Stimulated activated CD8-positive, alpha-beta memory T cell treated with anti-CD3 and anti-CD28 coated beads, Interleukin-4, amount 100 ng/mL, for 1 hour (primary cell): Measurements from ENCODE around the gene GABBR2.

ENCODE experiments used
- DNase-seq, 2 donors: peaks; one replicate each; pipeline ENCODE4 v3.0.0-alpha.2; 2020; ENCODE audit warnings: low read depth in 2 of 2, low spot score in 1 of 2

GABBR2 gene

DNA sequence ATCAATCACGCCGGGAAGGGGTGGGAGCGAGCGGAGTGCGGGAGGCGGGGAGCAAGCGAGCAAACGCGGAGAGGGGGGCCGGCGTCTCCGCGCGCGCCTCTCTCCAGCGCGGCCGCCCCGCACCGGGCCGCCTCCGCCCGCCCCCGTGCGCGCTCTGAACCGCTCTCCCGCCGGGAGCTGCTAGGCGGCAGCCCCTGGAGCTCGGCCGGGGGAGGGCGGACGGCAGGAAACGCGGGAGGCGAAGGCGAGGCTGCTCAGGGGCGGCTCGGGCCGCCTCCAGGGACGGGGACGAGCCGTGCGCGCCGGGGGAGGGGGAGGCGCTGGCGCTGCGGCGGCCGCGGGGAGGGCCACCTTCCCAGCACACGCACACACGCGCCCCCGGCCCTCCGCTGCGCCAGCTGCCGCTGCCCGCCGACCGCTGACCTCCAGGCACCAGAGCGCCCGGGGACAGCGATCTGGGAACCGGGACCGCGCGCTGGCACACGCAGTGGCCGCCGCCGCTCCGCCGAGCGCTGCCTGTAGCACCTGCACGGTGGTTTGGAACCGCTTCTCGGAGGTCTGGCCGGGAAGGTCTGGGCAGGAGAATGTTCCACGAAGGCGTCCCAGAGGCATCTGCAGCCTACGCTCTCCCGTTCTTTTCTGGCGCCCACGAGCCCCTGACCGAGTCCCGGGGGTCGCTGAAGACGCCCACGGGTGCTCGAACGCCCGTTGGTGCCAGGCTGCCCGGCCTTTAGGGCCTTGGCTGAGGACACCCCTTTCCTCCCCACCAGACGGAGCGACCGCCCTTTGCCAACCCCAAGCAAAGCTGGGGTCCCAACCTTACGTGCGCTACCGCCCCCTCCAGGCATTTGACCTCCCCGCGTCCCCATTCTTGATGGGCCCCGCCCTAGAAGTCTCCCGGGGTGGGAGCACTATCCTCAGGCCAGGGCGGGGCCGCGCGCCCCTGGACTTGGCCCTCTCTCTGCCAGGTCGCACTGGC is at the start of gene GABBR2:
GABBR2 (minus strand) TSS at position 3 of the 979 bp plus-strand sequence. CDS start 198 bp downstream, outside the sequence.
- no peak for DNase-seq

DNA sequence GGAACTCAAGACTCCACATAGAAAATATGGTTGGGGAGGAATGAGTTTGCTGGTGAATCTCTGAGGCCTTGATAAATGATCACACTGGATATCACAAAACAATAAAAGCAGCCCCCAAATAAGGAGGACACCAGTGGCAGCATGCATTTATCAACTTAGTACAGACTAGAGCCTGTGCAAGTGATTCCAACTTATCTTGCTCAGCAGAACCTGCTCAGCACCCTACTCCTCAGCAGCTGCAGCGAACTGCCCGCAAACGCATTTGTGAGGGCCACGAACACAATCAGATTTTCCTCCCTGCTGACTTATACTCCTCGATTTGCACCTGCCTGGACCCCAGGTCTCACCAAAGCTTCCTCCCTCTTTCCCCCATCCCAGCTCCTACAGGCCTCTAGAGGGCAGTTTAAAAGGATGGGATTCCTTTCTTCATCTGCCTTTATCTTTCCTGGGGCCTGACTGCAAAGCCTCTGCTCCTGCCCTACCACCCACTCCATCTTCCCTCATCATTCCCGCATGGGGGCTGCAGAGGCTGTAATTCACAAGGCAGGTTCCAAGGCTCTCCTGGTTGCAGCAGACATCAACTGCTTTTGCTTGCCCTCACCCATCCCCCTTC is 46.4 kb upstream of the GABBR2 start:
- DNase-seq, result no peak

DNA sequence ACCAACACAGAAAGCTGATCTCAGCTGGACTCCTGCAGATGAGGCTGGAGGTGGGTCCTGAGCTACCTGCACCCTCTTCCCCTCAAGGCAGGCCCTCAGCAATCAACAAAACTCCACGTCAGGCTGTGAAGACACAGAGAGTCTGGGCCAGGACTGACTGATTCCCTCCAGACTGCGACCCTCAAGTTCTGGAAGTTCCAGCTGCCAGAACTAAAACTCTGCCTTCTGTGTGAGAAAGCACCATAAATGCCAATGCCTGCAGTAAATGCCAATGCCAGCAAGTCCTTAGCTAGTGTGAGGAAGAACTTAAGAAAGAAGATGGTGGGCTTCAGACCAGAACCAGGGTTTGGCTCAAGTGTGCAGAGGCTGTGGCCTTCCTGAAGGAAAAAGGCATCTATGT is 42.5 kb upstream of the GABBR2 start:
- no peak for DNase-seq

GRCh38 chr9:98750364-98751060 is 41.8 kb upstream of the GABBR2 start:
- no peak for DNase-seq

- DNase-seq, result no peak
Observed at GRCh38 chr9:98747476-98747875, 38.7 kb upstream of the GABBR2 start.

DNA sequence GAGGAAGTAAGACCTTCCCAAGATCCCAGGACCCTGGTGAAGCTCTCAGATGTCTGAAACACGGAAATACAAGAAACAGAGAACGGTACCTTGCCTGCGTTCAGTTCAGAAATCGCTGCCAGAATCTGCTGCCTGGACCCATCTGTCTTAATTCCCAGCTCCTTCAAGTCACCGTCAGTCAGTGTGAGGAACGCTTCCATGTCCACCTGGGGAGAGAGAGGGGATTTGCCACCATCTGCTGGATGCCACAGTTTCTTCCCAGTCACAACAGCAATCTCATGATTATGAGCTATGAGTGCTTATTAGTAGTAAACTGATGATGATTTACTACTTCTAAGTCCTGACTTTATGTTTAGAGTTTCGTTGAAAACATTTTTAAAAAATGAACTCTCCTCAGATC is 36.7 kb upstream of the GABBR2 start:
- no peak for DNase-seq

DNA sequence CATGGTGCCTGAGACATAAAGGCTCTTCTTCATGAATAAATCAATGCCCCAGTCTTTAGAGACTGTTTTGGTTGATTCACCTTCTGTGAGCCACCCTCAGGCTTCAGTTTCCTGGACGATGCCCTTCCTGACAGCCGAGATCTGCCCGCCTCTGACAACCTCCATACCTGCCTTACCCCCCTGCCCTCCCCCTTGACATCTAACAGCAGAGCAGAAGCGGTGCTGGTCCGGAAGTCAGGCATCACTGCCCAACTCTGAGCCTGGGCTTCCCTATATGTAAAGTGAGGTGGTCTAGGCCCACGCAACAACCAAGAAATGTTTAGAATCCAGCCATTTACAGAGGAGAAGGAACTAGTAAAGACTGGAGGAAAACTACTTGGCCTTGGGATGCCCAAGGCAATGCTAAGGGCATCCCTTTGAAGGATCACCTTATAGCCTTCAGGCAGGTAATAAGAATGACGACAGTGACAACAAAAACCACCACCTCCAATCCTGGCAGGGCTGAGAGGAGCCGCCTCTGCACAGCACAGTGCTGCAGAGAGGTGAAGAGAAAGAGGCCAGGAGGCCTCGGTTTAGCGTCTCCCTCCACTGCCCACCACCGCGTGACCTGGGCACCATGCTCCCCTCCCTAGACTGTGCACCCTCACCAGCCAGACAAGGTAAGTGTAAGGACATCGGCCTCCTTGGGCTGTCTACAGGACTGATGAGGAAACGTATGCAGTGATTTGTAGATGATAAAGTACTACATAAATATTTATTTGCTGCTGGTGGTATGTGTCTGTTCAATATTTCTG is 35.3 kb upstream of the GABBR2 start:
- no peak for DNase-seq

DNA sequence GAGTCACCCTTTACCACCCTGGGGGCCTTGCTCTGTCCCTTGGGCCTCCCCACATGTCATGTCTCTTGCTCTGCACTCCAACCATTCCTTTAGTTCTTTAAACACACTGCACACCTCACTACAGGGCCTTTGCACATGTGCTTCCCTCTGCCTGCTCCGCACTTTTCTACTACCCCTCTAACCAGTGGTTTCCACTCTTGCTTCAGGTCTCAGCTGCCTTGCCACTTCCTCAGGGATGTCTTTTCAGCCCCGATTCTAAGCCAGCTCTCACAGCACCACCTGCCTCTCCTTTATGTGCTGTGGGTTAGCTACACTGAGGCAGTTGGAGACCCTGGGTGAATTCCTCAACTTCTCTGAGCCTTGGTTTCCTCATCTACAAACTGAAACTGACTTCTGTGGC is 34.6 kb upstream of the GABBR2 start:
- no peak for DNase-seq

- DNase-seq, result no peak
Observed at GRCh38 chr9:98742325-98743280, 33.9 kb upstream of the GABBR2 start.

DNA sequence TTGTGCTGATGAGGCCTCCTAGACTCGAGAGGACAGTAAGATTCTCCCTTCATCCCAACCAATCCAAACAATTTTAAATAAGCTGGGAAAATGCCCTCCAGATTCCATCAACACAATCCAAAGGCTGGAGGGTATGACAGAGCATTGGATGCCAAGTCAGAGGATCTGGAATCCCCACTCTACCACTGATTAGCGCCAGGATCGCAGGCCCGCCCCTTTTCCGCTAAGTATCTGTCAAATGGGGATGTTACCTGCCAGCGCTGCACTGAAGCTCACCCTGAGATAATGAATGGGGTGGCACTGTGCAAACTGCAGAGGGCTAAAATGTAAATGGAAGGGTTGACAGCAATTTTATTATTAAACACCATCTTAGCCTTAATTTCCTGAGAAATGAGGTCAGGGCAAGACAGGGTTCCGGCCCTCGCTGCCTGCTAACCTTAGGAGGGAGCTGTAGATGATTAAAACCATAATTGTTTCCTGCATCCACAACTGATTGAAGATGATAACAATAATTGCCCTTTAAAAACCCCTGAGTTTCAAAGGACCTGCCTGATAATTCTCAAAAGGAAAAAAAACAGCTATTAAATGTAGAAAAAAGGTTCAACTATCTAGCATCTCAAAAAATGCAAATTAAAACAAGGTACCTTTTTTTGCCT is 31.6 kb upstream of the GABBR2 start:
- DNase-seq, result no peak

GRCh38 chr9:98738741-98739140 is 30.0 kb upstream of the GABBR2 start:
- DNase-seq, result no peak

GRCh38 chr9:98736226-98736625 is 27.5 kb upstream of the GABBR2 start:
- DNase-seq, result no peak

GRCh38 chr9:98732801-98733200 is 24.1 kb upstream of the GABBR2 start:
- no peak for DNase-seq

GRCh38 chr9:98732091-98732490 is 23.4 kb upstream of the GABBR2 start:
- DNase-seq, result no peak

- no peak for DNase-seq
Observed at GRCh38 chr9:98730871-98731270, 22.1 kb upstream of the GABBR2 start.

DNA sequence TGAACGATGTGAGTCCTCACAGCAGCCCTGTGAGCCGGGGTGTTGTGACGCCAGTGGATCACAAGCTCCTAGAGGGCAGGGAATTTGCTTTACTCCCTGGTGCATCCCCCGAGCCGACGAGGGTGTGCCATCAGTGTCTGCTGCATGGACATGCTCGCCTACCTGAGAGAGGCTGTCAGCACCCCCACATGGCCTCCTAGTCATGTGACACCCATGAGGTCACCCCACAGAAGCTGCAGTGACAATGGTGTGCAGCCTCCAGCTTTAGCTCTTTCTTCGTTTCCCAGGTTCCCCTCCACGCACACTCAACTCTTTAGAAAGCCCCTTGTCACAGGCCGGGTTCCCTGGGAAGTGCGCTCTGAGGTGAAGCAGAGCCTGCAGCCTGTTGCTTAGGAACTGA is 19.8 kb upstream of the GABBR2 start:
- no peak for DNase-seq

DNA sequence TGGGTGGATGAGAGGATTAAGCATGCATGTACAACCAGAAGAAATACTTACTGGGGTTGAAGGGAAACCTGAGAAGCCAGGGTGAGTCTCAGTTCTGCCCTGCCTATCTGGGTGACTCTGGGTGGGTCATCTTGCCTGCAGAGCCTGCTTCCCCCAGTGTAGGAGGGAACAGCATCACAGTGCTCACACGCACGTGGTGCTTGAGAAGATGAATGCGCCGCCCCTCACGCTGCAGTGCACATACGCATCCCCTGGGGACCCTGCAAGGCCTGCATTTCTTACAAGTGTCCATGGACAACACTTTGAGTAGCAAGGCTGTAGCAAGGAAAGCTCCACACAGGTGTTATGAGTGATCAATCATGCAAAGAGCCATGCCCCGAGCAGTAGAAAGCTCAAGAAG is 18.7 kb upstream of the GABBR2 start:
- DNase-seq, result no peak

DNA sequence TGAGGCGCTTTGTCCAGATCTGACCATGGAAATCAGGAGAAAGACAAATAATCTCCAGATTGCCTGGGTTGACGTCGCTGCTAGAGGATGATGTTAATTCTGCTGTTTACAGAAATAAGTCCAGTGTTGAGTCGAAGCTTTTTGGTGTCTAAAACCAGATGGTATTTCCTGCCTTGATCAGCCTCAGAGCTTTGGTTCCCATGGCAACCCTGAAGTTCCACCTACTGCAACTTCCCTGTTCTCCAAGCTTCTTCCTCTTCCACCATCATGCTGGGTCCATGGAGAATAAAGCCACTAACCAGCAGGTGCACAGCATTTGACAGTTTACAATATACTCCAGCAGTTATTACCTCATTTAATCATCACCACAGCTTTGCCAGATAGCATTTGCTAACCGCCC is 18.0 kb upstream of the GABBR2 start:
- DNase-seq, result no peak

- no peak for DNase-seq
Observed at GRCh38 chr9:98724810-98725530, 16.2 kb upstream of the GABBR2 start.
